Stimulated activated CD4-positive, alpha-beta T cell treated with anti-CD3 and anti-CD28 coated beads, TNF-alpha, amount 100 ng/mL, for 24 hours (primary cell): ENCODE measurements around the gene THY1.

ENCODE experiments used
- DNase-seq, 3 experiments: peaks; one replicate each; pipeline ENCODE4 v3.0.0-alpha.2; 2020; ENCODE audit warnings: low read depth in 3 of 3

The THY1 gene

GRCh38 chr11:119382101-119382500 lies 40.9 kb downstream of the THY1 start:
- no peak for DNase-seq

- DNase-seq = peak; percentile 94 to 96 (median 94)
Measured at GRCh38 chr11:119381181-119381988, 41.6 kb downstream of the THY1 start, which contains the start of gene USP2. USP2 (minus strand) TSS chr11:119381690; CDS start chr11:119373480, 8,210 bp downstream.

DNA sequence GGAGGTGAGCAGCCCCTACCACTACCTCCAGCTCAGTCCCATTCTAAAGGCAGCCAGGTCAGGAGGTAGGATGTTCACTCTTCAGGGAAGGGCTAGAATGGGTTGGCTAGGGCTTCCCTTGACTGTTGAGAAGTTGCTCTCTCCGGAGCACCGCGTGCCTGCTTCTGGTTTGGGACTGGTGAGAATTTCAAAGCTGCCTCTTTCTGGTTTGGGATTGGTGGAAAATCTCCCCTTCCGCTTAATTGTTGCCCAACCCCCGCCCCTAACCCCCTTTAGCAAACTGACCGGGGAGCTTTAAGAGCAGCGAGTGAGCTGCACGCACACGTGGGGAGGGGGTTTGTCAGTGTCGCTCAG lies 42.2 kb downstream of the THY1 start:
- no peak for DNase-seq

- DNase-seq = no peak
Measured at GRCh38 chr11:119380160-119380826, 42.7 kb downstream of the THY1 start.

DNA sequence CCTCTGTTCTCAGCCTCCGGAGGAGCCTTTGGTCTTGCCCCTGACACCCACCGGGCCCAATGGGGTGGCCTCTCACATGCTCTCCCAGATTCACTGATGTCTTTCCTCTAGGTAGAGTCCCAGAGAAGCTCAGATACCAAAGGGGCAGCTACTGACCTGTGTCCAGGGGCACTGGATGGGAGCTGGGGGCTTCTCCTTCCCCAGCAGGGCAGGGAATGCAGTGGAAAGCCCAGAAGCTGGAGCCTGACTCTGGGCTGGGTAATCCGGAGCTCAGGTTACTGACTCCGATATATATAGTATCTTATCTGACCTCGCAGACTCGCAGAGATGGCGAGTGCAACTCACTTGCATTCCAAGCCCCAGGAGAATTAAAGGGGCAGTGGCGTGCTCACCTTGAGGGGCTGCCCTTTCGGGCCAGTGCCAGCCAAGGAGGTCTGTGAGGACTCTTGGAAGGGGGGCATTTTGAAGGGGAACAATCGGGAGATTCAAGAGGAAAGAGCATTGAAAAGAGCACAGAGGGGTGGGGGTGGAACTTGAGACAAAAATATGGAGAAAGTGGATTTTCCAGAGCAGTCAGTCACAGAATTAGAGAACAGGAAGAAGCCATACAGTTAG lies 44.0 kb downstream of the THY1 start:
- no peak for DNase-seq

- no peak for DNase-seq
Measured at GRCh38 chr11:119377961-119378667, 44.9 kb downstream of the THY1 start.

DNA sequence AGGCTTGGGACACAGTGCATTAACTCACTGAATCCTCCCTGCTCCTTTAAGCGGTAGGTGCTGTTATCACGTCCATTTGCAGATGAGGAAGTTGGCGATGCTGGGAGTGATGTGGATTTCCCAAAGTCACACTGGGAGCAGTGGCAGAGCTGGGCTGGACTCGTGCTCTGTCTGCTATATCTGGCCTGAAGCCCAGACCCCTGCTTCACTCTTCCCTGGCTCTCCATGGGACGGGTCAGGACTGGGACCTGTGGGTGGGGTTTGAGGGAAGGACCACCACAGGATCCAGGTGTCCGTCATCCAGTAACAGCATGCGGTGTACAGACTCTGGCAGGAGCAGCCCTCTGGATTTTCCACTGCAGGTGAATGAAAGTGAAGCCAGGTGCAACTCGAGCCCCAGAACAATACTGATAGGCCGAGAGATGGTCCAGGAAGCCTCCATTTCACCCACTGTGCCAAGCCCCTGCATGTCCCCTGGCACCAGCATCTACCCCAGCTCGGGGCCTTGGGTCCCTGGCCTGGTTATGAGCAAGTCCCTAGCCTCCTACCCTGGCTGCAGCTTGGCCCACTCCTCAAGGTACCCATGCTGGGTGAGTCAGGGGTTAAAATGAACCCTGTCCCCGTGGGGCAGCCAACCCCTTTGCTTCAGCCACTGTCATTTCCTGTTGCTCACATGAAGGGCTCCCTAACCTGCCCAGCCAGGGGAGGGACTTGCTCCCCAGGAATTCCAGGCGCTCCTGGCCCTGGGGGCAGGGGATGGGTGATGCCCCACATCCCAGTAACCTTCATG lies 45.7 kb downstream of the THY1 start:
- DNase-seq = no peak

- no peak for DNase-seq
Measured at GRCh38 chr11:119376197-119376847, 46.6 kb downstream of the THY1 start.

GRCh38 chr11:119375337-119376196 lies 47.4 kb downstream of the THY1 start:
- DNase-seq = no peak

DNA sequence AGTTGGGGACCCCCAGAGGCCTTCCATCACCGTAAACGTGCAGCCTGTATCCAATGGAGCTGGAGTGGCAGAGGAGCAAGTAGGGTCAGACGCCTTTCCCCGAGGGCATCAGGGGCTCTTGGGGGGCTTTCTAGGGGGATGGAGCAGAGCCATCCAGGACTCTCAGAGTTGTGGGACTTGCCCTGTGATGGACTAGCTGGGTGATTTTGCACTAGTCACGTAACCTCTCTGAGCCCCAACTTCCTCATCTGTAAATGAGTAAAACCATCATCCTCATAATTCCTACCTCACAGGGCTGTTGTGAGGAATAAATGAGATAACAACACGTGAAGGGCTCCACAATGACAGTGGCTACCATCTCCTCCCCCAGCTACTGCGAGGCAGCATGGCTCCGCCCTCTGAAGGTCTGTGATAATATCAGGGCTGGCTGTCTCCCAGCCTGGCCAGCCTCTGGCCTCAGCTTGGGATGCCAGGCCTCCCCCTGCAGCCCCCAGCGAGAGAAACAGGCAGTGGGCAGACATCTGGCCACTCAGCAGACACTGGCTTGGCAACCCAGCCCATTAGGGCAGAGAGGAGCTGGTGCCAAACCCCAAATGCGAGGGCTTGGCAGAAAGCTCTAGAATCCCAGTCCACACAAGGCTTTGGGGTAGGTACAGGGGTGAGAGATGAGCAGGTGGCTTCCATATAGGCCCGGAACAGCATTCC lies 48.2 kb downstream of the THY1 start:
- no peak for DNase-seq

GRCh38 chr11:119373921-119374631 lies 48.9 kb downstream of the THY1 start:
- DNase-seq = peak in 1 of 3 experiments; percentile 54

- no peak for DNase-seq
Measured at GRCh38 chr11:119373059-119373920, 49.7 kb downstream of the THY1 start.

GRCh38 chr11:119372260-119373058 lies 50.5 kb downstream of the THY1 start:
- DNase-seq = no peak

DNA sequence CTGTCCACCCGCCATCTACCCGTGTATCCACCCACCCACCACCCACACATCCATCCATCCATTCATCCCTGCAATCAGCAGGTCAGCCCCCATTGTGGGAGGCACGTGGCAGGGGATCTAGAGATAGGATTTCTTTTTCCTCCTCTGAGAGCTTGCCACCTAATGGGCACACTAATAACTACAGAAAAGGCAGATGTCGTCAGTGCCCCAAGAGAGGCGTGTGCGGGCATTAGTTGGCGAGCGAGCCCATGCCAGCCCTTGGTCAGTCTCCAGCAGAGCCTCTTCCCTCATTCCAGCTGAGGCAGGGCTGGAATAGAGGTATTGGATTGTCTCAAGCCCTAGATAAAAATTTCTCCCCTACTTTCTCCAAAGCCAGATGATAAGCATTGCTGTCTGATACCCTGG lies 51.2 kb downstream of the THY1 start:
- no peak for DNase-seq

DNA sequence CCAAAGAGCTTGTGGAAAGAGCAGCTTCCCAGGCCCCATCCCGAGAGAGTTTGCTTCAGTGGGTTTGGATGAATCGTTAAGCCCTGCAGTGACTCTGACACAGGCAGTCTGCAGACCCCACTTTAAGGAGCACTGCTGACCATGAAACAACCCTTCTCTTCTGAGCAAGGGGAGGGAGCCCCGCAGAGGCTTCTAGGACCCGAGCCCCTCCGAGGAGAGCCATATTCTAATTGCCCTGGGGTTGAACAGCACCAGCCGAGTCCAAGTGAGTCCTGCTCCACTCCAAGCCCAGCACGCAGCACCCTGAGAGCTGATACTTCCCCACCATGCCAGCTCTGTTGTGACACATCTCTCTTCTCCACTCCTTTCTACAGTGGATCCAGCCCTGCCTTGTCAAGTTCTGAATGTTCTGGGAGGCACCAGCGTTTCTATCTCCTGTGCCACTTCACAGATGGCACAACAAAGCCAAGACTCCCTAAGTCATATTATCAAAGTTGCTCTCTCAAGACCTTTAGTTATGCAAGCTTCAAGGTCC lies 51.8 kb downstream of the THY1 start:
- no peak for DNase-seq

DNA sequence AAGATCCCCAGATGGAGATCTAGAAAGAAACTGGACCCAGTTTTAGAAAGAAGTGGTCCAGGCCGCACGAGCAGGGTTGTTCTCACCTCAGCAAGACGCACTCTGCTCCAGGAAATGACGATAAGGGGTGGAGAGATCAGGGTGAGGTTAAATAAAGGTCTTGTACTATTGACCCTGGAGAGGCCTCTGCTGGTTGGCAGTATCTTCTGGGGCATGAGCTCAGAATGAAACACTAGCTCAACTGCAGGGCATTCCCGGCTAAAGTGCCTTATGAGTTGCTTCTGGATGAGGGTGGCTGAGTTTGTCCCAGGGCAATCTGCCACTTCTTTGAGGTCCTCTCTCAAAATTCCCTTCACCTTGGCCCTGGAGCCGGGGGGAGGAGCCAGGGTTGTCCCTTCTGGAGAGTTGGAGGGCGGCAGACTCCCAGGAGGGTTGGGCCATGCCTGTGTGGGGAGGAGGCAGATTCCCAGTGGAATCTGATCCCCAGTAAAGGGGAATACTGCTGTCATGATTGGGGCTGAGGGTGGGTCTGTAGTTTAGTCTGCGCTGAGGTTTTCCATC lies 52.4 kb downstream of the THY1 start:
- no peak for DNase-seq
